Fibroblast of gingiva (primary cell): ENCODE measurements around the gene ADISSP.
"Not testable (repeated sequence)": the region's sequence is repeated elsewhere in the genome, so short reads cannot be mapped to it uniquely, and the experiment has no call there.

Experiments used
- DNase-seq: peaks from one replicate; pipeline ENCODE4 v3.0.0-alpha.2; 2011; ENCODE audit warnings: low read depth

Gene ADISSP

DNA sequence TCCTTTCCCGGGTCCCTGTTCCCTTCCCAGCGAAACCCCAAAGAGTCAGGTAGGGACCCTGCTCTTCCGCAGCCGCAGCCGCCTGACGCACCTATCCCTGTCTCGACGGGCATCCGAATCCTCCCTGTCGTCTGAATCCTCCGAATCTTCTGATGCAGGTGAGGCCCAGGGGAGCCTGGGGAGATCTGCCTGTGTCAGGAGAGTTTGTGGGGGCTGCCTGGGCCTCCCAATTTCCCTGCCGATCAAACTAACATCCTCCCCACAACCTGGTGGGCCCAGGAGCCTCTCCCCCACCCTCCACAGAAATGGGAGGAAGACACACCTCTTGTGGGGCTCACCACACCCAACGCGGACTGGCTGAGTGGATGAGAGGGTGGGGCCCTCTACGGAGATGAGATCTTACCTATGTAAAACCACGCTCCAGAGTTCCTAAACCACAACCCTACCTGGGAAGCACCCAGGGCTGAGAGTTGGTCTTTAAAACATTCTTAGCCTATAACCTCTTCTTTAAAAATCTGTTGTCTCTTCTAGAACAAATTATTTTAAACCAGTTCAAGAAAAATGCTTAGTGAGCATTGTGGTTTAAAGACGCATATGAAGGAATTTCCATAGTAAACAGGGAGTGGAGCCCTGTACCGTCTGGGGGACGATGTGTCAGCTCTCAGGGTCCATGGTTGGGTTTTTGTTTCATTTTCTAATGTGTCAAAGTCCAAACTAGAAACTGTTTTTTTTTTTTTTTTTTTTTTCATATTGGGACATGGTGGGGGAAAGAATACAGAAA, 30.2 kb upstream of the ADISSP start:
- no peak for DNase-seq

DNA sequence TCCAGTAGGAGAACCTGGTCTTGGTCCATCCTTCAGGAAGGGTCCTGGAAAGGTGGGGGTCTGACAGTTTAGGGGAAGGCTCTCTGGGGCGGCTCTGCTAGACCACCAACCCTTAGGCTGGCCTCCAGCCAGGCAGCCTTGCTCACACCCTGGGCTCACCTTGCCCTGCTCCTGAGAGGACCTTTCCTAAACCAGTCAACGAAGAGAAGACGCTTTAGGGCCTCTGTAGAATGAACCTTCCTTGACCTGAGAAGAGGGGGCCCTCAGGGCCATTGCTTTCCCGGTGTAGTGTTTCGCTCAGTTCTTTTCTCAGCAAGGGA, 29.6 kb upstream of the ADISSP start:
- no peak for DNase-seq

DNA sequence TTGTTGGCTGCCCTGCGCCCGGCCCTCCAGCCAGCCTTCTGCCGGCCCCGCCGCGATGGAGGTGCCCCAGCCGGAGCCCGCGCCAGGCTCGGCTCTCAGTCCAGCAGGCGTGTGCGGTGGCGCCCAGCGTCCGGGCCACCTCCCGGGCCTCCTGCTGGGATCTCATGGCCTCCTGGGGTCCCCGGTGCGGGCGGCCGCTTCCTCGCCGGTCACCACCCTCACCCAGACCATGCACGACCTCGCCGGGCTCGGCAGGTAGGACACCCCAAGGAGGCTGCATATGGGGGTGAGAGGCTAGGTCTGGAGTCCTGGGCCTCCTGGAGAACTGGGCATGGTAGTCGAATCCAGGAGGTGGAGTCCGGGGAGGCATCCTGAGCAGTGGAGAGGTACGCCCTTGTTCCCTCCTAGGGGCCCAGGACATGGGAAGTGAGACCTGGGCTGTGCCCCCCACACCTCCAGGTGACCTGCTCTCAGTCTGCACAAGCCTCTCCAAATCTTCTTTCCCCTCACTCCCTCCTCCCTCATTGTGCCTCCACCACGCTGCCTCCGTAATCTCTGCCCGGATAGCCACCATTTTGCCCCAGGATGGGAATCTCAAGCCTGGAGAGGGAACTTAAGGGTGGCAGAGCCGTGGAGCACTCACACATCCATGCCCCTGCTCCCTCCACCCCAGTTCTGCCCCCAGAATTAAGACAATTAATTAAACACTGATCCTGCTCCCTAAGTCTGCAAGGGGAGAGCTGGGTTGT, 29.1 kb upstream of the ADISSP start:
- no peak for DNase-seq

DNA sequence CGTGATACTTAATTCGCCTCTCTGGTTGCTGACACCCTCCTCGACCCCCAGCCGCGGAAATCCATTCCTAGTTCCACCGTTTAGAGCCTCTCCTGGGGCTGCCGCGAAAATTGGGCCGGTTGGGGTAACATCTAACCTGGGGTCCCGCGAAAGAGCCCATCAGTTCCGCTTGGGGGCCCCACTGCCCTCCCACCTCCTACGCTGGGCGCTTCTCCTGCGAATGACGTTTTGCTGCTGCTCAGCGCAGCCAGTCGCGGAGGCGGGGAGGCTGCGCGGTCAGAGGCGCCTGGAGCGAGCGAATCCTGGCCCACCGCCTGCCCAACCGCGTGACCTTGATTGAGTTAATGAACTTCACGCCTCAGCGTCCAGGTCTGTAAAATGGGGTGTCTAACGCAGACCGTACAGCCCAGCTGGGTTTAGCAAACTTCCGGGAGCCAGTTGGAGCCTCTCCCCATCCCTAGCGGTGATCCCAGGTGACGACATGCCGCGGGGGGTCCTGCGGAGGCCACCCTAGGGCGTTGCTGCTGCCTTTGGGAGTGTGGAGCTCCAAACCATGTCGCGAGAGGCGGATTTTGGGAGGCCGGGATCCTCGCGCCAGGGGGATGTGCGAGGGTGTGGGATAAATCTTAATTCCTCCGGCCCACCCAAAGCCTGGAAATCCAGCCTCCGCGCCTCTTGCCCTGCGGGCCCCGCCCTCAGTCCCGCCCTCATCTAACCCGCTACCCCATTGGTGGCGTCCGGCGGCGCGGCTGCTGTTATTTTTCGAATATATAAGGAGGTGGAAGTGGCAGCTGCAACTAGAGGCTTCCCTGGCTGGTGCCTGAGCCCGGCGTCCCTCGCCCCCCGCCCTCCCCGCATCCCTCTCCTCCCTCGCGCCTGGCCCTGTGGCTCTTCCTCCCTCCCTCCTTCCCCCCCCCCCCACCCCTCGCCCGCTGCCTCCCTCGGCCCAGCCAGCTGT, 28.2 kb upstream of the ADISSP start, which contains the start of gene CDC25B:
Gene CDC25B (plus strand): TSS at position 800 of the 958 bp plus-strand sequence. CDS start 222 bp downstream, outside the sequence.
- DNase-seq = peak; percentile 94

DNA sequence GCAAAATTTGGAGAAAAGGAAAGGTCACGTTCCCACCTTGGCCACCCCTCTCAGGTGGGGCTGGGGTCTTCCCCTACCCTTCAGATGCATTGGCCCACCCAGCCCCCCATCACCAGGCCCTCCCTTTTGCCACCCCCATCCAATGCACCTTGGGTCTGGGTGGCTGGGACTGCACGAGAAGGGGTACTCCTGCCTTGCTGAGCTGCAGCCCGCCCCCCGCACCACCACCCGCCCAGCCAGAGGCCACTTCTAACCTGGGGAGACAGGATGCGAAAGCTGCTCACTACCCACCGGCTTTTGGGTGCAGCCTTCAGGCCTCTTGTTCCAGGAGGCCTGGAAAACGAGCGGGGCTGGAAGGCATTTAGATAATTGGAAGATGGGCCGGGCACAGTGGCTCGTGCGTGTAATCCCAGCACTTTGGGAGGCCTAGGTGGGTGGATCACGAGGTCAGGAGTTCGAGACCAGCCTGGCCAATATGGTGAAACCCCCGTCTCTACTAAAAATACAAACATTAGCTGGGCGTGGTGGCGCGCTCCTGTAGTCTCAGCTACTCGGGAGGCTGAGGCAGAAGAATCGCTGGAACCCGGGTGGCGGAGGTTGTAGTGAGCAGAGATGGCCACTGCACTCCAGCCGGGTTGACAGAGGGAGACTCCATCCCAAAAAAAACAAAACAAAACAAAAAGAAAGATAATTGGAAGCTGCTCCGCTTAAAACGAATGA, 27.3 kb upstream of the ADISSP start:
- DNase-seq = no peak

GRCh38 chr20:3794168-3794567, 26.6 kb upstream of the ADISSP start:
- not testable (repeated sequence) for DNase-seq

GRCh38 chr20:3789201-3789600, 21.6 kb upstream of the ADISSP start:
- DNase-seq = not testable (repeated sequence)

GRCh38 chr20:3788685-3789155, 21.2 kb upstream of the ADISSP start:
- DNase-seq = no peak

GRCh38 chr20:3787324-3788014, 19.9 kb upstream of the ADISSP start:
- DNase-seq = no peak

- peak; percentile 82 for DNase-seq
Measured at GRCh38 chr20:3786665-3787323, 19.2 kb upstream of the ADISSP start, which contains the start of gene CENPB. CENPB (minus strand) TSS chr20:3786740; CDS start chr20:3786483, 257 bp downstream.

DNA sequence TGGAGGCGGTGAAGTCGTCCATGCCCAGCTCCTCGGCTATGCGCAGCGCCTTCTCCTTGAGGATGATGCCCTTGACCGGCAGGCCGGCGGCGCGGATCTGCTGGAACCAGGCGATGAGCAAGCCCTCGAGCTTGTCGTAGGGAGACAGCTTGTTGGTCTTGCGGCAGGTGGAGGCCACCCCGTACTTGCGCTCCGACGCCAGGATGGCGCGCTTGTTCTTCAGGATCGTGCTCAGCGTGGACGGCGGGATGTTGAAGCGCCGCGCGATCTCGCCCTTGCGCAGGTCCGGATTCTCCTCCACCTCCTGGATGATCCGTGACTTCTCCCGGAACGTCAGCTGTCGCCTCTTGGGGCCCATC, 18.6 kb upstream of the ADISSP start:
- DNase-seq = peak; percentile 58

- DNase-seq = no peak
Measured at GRCh38 chr20:3785240-3786125, 17.9 kb upstream of the ADISSP start.

GRCh38 chr20:3784863-3785239, 17.3 kb upstream of the ADISSP start:
- DNase-seq = no peak

DNA sequence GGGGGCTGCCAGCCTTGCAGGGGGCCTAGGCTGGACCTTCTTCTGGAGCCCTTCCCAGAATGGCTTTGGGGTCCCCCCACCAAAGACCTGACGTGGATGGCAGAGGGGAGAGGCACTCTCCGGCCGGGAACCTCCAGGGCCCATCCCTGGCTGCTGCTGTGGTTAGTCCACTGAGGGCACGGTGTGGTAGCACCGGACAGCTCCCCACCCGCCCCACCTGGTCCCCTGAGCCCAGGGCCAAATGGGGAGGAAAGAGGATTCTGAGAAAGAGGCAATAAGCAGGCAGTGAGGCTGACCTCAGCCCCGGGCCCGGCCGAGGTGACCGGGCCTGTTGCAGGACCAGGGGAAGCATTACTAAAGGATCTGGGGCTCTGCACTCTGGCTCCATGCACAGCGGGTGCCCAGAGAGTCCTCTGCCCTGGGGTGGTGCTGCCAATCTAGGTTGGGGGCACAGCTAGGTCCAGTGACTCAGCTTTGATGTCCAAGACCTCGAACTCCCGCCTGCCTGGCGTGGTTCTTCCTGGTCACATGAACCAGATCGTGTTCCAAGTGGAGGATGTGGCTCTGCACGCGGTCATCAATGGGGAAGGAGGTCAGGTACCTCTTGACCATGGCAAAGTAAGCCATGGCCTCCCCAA, 16.8 kb upstream of the ADISSP start:
- DNase-seq = peak; percentile 43

- no peak for DNase-seq
Measured at GRCh38 chr20:3783511-3784195, 16.1 kb upstream of the ADISSP start.

- no peak for DNase-seq
Measured at GRCh38 chr20:3783068-3783489, 15.5 kb upstream of the ADISSP start.

DNA sequence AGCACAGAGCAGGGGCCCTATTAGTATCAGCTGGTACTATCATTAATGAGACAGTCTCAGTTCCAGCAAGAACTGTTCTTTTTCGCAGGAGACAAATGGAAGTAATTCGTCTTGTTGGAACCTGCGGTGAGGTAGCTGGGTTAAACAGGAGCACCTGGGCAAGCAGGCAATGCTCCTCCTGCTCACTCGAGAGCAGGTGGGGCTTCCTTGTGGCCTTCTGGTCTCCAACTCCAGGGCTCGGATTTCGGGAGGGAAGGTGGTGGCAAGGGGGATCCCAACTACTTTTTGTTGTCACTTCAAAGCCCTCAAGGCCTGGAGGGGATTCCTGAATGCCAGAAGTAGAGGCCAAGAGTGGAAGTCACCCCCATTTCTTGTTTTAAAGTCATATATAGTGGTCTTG, 15.0 kb upstream of the ADISSP start:
- no peak for DNase-seq
